ENCODE data around the gene KIF15. TPM values are rescaled to one million over a fixed set of nuclear protein-coding genes. Genes with fewer than 3 reads are reported as not detected.

The KIF15 gene
- total RNA-seq, 1 experiment from 2014 or later: 23.7 TPM

DNA sequence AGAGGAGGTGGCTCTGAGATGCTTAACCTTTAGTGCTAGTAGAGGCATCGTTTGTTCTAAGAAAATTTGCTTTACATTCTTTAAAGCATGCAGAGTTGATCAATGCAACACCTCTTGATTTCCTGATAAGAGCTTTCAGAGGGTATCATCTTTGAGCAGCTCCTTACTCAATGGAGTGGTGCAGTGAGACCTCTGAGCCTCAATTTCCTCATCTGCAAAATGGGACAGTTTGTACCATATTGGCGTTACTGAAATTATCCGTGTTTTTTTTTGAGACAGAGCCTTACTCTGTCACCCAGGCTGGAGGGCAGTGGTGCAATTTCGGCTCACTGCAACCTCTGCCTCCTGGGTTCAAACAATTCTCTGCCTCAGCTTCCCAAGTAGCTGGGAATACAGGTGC, 98.5 kb downstream of the KIF15 start:
- H3K36me3 Mint-ChIP-seq: no peaks in the 10 kb centered on the region
- no peaks in the 10 kb centered on the region for H3K9me3 Mint-ChIP-seq
- CTCF ChIA-PET: interaction anchor here (1.4 kb wide), 1 partner anchor 54 kb away, joined by 4 read pairs; no protein-coding TSS in a partner anchor
- H3K27ac Mint-ChIP-seq: no peak overlapping the region
- TF ChIP-seq FOXP1 (CRISPR knock-in tag; IDR thresholded peaks at IDR 0.05; ENCODE audit: borderline replicate concordance): no peak
- TF ChIP-seq, protein P1, sequence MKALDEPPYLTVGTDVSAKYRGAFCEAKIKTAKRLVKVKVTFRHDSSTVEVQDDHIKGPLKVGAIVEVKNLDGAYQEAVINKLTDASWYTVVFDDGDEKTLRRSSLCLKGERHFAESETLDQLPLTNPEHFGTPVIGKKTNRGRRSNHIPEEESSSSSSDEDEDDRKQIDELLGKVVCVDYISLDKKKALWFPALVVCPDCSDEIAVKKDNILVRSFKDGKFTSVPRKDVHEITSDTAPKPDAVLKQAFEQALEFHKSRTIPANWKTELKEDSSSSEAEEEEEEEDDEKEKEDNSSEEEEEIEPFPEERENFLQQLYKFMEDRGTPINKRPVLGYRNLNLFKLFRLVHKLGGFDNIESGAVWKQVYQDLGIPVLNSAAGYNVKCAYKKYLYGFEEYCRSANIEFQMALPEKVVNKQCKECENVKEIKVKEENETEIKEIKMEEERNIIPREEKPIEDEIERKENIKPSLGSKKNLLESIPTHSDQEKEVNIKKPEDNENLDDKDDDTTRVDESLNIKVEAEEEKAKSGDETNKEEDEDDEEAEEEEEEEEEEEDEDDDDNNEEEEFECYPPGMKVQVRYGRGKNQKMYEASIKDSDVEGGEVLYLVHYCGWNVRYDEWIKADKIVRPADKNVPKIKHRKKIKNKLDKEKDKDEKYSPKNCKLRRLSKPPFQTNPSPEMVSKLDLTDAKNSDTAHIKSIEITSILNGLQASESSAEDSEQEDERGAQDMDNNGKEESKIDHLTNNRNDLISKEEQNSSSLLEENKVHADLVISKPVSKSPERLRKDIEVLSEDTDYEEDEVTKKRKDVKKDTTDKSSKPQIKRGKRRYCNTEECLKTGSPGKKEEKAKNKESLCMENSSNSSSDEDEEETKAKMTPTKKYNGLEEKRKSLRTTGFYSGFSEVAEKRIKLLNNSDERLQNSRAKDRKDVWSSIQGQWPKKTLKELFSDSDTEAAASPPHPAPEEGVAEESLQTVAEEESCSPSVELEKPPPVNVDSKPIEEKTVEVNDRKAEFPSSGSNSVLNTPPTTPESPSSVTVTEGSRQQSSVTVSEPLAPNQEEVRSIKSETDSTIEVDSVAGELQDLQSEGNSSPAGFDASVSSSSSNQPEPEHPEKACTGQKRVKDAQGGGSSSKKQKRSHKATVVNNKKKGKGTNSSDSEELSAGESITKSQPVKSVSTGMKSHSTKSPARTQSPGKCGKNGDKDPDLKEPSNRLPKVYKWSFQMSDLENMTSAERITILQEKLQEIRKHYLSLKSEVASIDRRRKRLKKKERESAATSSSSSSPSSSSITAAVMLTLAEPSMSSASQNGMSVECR (CRISPR knock-in tag; IDR thresholded peaks at IDR 0.05; ENCODE audit: borderline replicate concordance): no peak
- DNase-seq (ENCODE audit: low spot score): no peak
- POLR2A ChIA-PET: no interaction called here
- H3K4me1 Mint-ChIP-seq: peaks cover 7% of the 10 kb centered on the region
- ATAC-seq: no peak
- no peaks in the 10 kb centered on the region for H3K27me3 Mint-ChIP-seq (ENCODE audit: low read depth)
- H3K4me3 Mint-ChIP-seq: no peak overlapping the region

- ChIA-PET POLR2A (no interaction called here), CTCF (interaction anchor here (0.5 kb wide), 1 partner anchor 40 kb away, joined by 3 read pairs; no protein-coding TSS in a partner anchor)
- TF ChIP-seq, protein P2, sequence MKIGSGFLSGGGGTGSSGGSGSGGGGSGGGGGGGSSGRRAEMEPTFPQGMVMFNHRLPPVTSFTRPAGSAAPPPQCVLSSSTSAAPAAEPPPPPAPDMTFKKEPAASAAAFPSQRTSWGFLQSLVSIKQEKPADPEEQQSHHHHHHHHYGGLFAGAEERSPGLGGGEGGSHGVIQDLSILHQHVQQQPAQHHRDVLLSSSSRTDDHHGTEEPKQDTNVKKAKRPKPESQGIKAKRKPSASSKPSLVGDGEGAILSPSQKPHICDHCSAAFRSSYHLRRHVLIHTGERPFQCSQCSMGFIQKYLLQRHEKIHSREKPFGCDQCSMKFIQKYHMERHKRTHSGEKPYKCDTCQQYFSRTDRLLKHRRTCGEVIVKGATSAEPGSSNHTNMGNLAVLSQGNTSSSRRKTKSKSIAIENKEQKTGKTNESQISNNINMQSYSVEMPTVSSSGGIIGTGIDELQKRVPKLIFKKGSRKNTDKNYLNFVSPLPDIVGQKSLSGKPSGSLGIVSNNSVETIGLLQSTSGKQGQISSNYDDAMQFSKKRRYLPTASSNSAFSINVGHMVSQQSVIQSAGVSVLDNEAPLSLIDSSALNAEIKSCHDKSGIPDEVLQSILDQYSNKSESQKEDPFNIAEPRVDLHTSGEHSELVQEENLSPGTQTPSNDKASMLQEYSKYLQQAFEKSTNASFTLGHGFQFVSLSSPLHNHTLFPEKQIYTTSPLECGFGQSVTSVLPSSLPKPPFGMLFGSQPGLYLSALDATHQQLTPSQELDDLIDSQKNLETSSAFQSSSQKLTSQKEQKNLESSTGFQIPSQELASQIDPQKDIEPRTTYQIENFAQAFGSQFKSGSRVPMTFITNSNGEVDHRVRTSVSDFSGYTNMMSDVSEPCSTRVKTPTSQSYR (CRISPR knock-in tag; IDR thresholded peaks at IDR 0.05): peak; percentile 28; the same call in 1 of the 2 replicates
- peak; percentile 55; the same call in 1 of the 2 replicates for TF ChIP-seq ZNF416 (CRISPR knock-in tag; IDR thresholded peaks at IDR 0.05)
- TF ChIP-seq, protein P1 (CRISPR knock-in tag; IDR thresholded peaks at IDR 0.05; ENCODE audit: borderline replicate concordance): no peak; the same call in 1 of the 2 replicates
- no peak for TF ChIP-seq ZNF512 (CRISPR knock-in tag; IDR thresholded peaks at IDR 0.05; ENCODE audit: borderline replicate concordance)
- TF ChIP-seq, protein P3, sequence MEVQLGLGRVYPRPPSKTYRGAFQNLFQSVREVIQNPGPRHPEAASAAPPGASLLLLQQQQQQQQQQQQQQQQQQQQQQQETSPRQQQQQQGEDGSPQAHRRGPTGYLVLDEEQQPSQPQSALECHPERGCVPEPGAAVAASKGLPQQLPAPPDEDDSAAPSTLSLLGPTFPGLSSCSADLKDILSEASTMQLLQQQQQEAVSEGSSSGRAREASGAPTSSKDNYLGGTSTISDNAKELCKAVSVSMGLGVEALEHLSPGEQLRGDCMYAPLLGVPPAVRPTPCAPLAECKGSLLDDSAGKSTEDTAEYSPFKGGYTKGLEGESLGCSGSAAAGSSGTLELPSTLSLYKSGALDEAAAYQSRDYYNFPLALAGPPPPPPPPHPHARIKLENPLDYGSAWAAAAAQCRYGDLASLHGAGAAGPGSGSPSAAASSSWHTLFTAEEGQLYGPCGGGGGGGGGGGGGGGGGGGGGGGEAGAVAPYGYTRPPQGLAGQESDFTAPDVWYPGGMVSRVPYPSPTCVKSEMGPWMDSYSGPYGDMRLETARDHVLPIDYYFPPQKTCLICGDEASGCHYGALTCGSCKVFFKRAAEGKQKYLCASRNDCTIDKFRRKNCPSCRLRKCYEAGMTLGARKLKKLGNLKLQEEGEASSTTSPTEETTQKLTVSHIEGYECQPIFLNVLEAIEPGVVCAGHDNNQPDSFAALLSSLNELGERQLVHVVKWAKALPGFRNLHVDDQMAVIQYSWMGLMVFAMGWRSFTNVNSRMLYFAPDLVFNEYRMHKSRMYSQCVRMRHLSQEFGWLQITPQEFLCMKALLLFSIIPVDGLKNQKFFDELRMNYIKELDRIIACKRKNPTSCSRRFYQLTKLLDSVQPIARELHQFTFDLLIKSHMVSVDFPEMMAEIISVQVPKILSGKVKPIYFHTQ (CRISPR knock-in tag; IDR thresholded peaks at IDR 0.05): no peak
- peak; percentile 79; the same call in 1 of the 2 replicates for TF ChIP-seq NR3C1 (CRISPR knock-in tag; conservative IDR thresholded peaks at IDR 0.05; ENCODE audit: low read depth)
- no peak for TF ChIP-seq ERG (CRISPR knock-in tag; IDR thresholded peaks at IDR 0.05)
- no peak for TF ChIP-seq ZNF219 (CRISPR knock-in tag; IDR thresholded peaks at IDR 0.05; ENCODE audit: borderline replicate concordance)
- TF ChIP-seq KAT7 (CRISPR knock-in tag; IDR thresholded peaks at IDR 0.05; ENCODE audit: borderline replicate concordance): peak; percentile 74
- TF ChIP-seq RELA (CRISPR knock-in tag; IDR thresholded peaks at IDR 0.05; ENCODE audit: borderline replicate concordance): peak; percentile 81; the same call in 1 of the 2 replicates
- TF ChIP-seq CREB1 (CRISPR knock-in tag; IDR thresholded peaks at IDR 0.05): no peak
- no peak; the same call in 1 of the 2 replicates for TF ChIP-seq ZNF232 (CRISPR knock-in tag; IDR thresholded peaks at IDR 0.05)
These were observed 100.0 kb downstream of the KIF15 start, which contains the start of gene TMEM42 for GRCh38 chr3:44861412-44862225. TSS of gene TMEM42 (plus strand) at chr3:44861912. CDS start at chr3:44861925, 13 bp downstream.

More at GRCh38 chr3:44861412-44862225, 100.0 kb downstream of the KIF15 start, which contains the start of gene TMEM42:
- ATAC-seq: peak; percentile 88
- Mint-ChIP-seq H3K4me3 (peak within 1 kb of the TSS; percentile 84), H3K27me3 (ENCODE audit: low read depth) (no peaks in the 10 kb centered on the region), H3K4me1 (peaks cover 7% of the 10 kb centered on the region), H3K36me3 (peaks cover 2% of the 10 kb centered on the region; the same call in 1 of the 2 replicates), H3K27ac (peak within 1 kb of the TSS; percentile 97), H3K9me3 (no peaks in the 10 kb centered on the region)
- DNase-seq (ENCODE audit: low spot score): peak; percentile 92

All from WTC11 (cell line).